T-helper 1 cell treated with Interleukin-12 subunit alpha and Interleukin-12 subunit beta and Interleukin-4 antibody, amounts not matched to agents 30 μg/mL and 1 μg/mL, for 36 hours (primary cell): ENCODE measurements around the gene COX7B2.

Experiments
- H3K27ac Mint-ChIP-seq: one replicate; pipeline ENCODE4 v1.8.0; 2021; ENCODE audit warnings: mild to moderate bottlenecking, mixed read lengths
- H3K27me3 Mint-ChIP-seq: one replicate; pipeline ENCODE4 v1.8.0; 2021; ENCODE audit warnings: low read depth, mixed read lengths
- H3K36me3 Mint-ChIP-seq: one replicate; pipeline ENCODE4 v1.8.0; 2021; ENCODE audit warnings: low read depth, mixed read lengths
- H3K4me1 Mint-ChIP-seq: one replicate; pipeline ENCODE4 v1.8.0; 2021; ENCODE audit warnings: low read depth, mixed read lengths
- H3K4me3 Mint-ChIP-seq: one replicate; pipeline ENCODE4 v1.8.0; 2021; ENCODE audit warnings: mild to moderate bottlenecking, moderate library complexity, mixed read lengths
- H3K9me3 Mint-ChIP-seq: one replicate; pipeline ENCODE4 v1.8.0; 2021; ENCODE audit warnings: mixed read lengths

Gene COX7B2

GRCh38 chr4:46717950-46718349, 191.1 kb downstream of the COX7B2 start:
- Mint-ChIP-seq H3K27ac (no peak overlapping the region), H3K4me3 (no peak overlapping the region), H3K27me3 (no peaks in the 10 kb centered on the region), H3K9me3 (peaks cover 3% of the 10 kb centered on the region), H3K4me1 (no peaks in the 10 kb centered on the region), H3K36me3 (no peaks in the 10 kb centered on the region)

- Mint-ChIP-seq H3K27me3 (no peaks in the 10 kb centered on the region), H3K9me3 (peaks cover 3% of the 10 kb centered on the region), H3K27ac (no peak overlapping the region), H3K4me1 (no peaks in the 10 kb centered on the region), H3K36me3 (no peaks in the 10 kb centered on the region), H3K4me3 (no peak overlapping the region)
These were observed 193.6 kb downstream of the COX7B2 start for GRCh38 chr4:46715468-46715867.

- Mint-ChIP-seq H3K36me3 (no peaks in the 10 kb centered on the region), H3K4me3 (no peak overlapping the region), H3K9me3 (peaks cover 12% of the 10 kb centered on the region), H3K27ac (no peak overlapping the region), H3K27me3 (no peaks in the 10 kb centered on the region), H3K4me1 (no peaks in the 10 kb centered on the region)
These were observed 210.2 kb downstream of the COX7B2 start for GRCh38 chr4:46698891-46699290.
